Fibroblast of the aortic adventitia (primary cell): ENCODE results near the gene MBD6. TPM values are rescaled to one million over a fixed set of nuclear protein-coding genes. Genes with fewer than 3 reads are reported as not detected.

Experiments
- DNase-seq: peaks from one replicate; pipeline ENCODE4 v3.0.0-alpha.2; 2010; ENCODE audit warnings: low read depth
- H3K4me3 ChIP-seq: 2 replicates; pipeline ENCODE4 v1.5.1; 2011; ENCODE audit warnings: low read depth, mild to moderate bottlenecking, control low read depth, low read length, moderate library complexity
- CTCF ChIP-seq: IDR thresholded peaks from 2 replicates; pipeline ENCODE4 v1.5.1; 2011; ENCODE audit warnings: mild to moderate bottlenecking, low read length, control low read depth, inconsistent platforms; ENCODE audit not compliant: insufficient read depth
- total RNA-seq: library from RNA; depleted of rRNA; stranded (reverse); fragments of >200 nt; gene quantifications from 2 replicates; pipeline ENCODE4 v1.2.3, GENCODE V29; 2012; ENCODE audit warnings: low replicate concordance

The MBD6 gene
- total RNA-seq, 1 donor: 4.2 TPM

GRCh38 chr12:57534991-57535543 lies 12.4 kb downstream of the MBD6 start:
- no peak for TF ChIP-seq CTCF
- DNase-seq: no peak
- H3K4me3 ChIP-seq: no peak overlapping the region

- no peak overlapping the region for H3K4me3 ChIP-seq
- DNase-seq: no peak
- no peak for TF ChIP-seq CTCF
Observed at GRCh38 chr12:57535764-57536596, 13.4 kb downstream of the MBD6 start.

GRCh38 chr12:57536597-57536942 lies 13.9 kb downstream of the MBD6 start:
- DNase-seq: no peak
- TF ChIP-seq CTCF: no peak
- H3K4me3 ChIP-seq: no peak overlapping the region

- no peak for DNase-seq
- no peak for TF ChIP-seq CTCF
- no peak overlapping the region for H3K4me3 ChIP-seq
Observed at GRCh38 chr12:57539134-57539768, 16.6 kb downstream of the MBD6 start.

GRCh38 chr12:57541001-57541400 lies 18.4 kb downstream of the MBD6 start:
- no peak for TF ChIP-seq CTCF
- DNase-seq: peak; percentile 50
- no peak overlapping the region for H3K4me3 ChIP-seq

- TF ChIP-seq CTCF: no peak
- DNase-seq: no peak
Observed at GRCh38 chr12:57541717-57542116, 19.1 kb downstream of the MBD6 start.

More at GRCh38 chr12:57541717-57542116, 19.1 kb downstream of the MBD6 start:
- H3K4me3 ChIP-seq: no peak overlapping the region
